Heart right ventricle (tissue), 16 donors: ENCODE results near the gene KLHDC7B. TPM values are rescaled to one million over a fixed set of nuclear protein-coding genes. Genes with fewer than 3 reads are reported as not detected.

Experiments used
- ATAC-seq, 8 donors: fragments of 200-7000 bp; cut with Tn5 transposase; one replicate each; pipeline ENCODE4 v1.9.1; 2020; ENCODE audit warnings: mild to moderate bottlenecking in 8 of 8, moderate library complexity in 8 of 8, moderate number of reproducible peaks in 1 of 8
- DNase-seq, 2 donors: peaks; one replicate each; pipeline ENCODE4 v3.0.0-alpha.2; 2020
- H3K27ac ChIP-seq, 10 donors: fragments of 200-600 bp; sonication (generic) in 2 of 10; one replicate each; pipeline versions ENCODE4 v1.5.0 to v1.8.0; 2020 to 2022; ENCODE audit warnings: mild to moderate bottlenecking in 3 of 10
- H3K27me3 ChIP-seq, 7 donors: fragments of 200-600 bp; one replicate each; pipeline ENCODE4 v1.8.0; 2021 to 2022; ENCODE audit warnings: mild to moderate bottlenecking in 2 of 7
- H3K36me3 ChIP-seq, 9 donors: fragments of 200-600 bp; sonication (generic) in 1 of 9; one replicate each; pipeline versions ENCODE4 v1.5.0 to v1.8.0; 2020 to 2022; ENCODE audit warnings: mild to moderate bottlenecking in 2 of 9
- H3K4me1 ChIP-seq, 9 donors: fragments of 200-600 bp; sonication (generic) in 1 of 9; one replicate each; pipeline versions ENCODE4 v1.5.0 to v1.8.0; 2020 to 2022; ENCODE audit warnings: mild to moderate bottlenecking in 4 of 9
- H3K4me3 ChIP-seq, 10 donors: fragments of 200-600 bp; sonication (generic) in 2 of 10; one replicate each; pipeline versions ENCODE4 v1.5.0 to v1.8.0; 2020 to 2022; ENCODE audit warnings: mild to moderate bottlenecking in 7 of 10, moderate library complexity in 2 of 10
- H3K9me3 ChIP-seq, 11 donors: fragments of 200-600 bp in 10 of 11; sonication (generic) in 2 of 11; one replicate each; pipeline versions ENCODE4 v1.5.0 to v1.8.0; 2013 to 2022; ENCODE audit warnings: mild to moderate bottlenecking in 2 of 11, control low read depth in 1 of 11, moderate library complexity in 1 of 11
- WGBS, 2 donors: extraction: QIAGEN DNeasy Blood & Tissue Kit; methylation state at CpG; one replicate each; pipeline ENCODE4 v1.1.7; 2013; ENCODE audit warnings: inconsistent platforms in 1 of 2; 5-methylcytosine and 5-hydroxymethylcytosine counted together
- intact Hi-C, 10 donors: fragments of 100-400 bp; cut with DNase I; formaldehyde crosslinking; loops; one replicate each; pipeline versions ENCODE4 v1.11.1 to v1.14.2; 2022
- polyA plus RNA-seq, 2 donors: library from polyadenylated mRNA; stranded (reverse); fragments of 200-250 nt; gene quantifications; one replicate each; pipeline ENCODE4 v1.2.3, GENCODE V29; 2013
- total RNA-seq, 10 donors: library from RNA; stranded (reverse); fragmentation: NEBNext Ultra II Directional in 3 of 10; extraction: Animal tissue kit (Norgen Biotek cat#: 25700) in 3 of 10; gene quantifications; one replicate each; pipeline versions ENCODE4 v1.2.1 to v1.2.4, GENCODE V29; 2021 to 2023
- TF ChIP-seq, protein P1 (sequence below), 9 donors: fragments of 200-600 bp; sonication (generic) in 2 of 9; IDR thresholded peaks; one replicate each; pipeline versions ENCODE4 v1.5.0 to v1.8.0; 2021 to 2022; ENCODE audit warnings: antibody characterized with exemption in 9 of 9, mild to moderate bottlenecking in 5 of 9, moderate library complexity in 1 of 9
- donor health status: Arrhythmogenic right ventricular cardiomyopathy.
- donor health status: ischemic (EF 13 %, LVEDD 7.1; RV severe dilation, severe dysfunction).
- donor health status: healthy with polysubstance abuse.
- donor health status: DM: no; HTN: yes; CAD: no.
- donor health status: DM: no; HTN: no; CAD: no.
- donor health status: ischemic (EF 25% LVEDD 6.9; RV normal size, moderate dysfunction).
- donor health status: ischemic (EF 25% LVEDD 5.7; RV mildly dilated, moderate dysfunction).
- donor health status: healthy.
- donor health status: DM: yes; HTN: yes; CAD: no.
- donor health status: Ischemic cardiomyopathy.
- donor health status: ischemic (EF 35%, LVEDD 5.7; RV mildly dilated, moderate dysfunction).
- donor health status: nonischemic (EF 11% LVEDD 7.7; RV severe dilation, severe dysfunction).
- donor health status: DM: yes; HTN: yes; CAD: no.
- donor health status: PGD.
- donor health status: ischemic (EF 29% LVEDD 5.4; RV normal size, mild dysfunction).
- donor health status: nonischemic (EF 23%, LVEDD 6.1; RV moderate dilation, normal function).

Gene KLHDC7B
- total and polyA plus RNA-seq, 12 donors, result 0.10 to 1.3 (median 0.13) TPM; not detected in 7

DNA sequence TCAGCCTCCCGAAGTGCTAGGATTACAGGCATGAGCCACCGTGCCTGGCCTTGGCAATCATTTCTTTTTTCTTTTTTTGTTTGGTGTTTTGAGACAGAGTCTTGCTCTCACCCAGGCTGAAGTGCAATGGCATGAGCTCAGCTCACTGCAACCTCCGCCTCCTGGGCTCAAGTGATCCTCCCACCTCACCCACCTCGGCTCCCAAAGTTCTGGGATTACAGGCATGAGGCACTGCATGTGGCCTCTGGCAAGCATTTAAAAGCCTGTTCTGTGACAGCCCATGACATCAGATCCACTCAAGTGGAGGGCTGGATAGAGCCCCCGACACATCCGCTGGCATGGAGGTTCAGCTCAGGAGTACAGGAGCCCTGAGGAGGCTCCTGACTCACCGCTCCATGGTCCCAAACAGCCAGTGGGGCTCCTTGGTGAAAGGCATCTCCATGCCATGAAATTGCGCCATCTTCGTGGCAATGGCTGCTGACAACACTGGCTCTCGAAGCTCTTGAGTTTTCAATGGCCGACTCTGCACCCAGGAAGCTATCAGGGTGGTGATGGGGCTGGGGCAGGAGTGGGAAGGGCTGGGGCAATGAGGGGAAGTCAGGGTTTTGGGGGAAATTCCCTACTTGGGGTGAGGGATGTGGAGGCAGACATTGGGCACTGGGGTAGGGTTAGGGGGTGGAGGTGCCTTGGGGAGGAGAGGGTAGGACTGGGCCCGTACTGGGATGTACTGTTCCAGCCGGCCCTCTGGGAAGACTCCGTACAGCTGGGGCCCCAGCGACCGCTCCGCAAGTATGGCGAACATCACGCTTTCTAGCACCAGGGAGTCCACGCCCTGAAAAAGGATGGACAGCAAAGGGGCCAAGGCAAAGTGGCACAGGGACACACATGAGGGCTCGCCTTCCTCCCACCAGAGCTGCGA is 35.6 kb downstream of the KLHDC7B start:
- peaks cover 0 to 36% (median 8%) of the 10 kb centered on the region in 9 donors for H3K36me3 ChIP-seq
- intact Hi-C loops, result loop anchor here in 1 of 10 donors (5.0 kb wide), 1 partner anchor 59 kb away; no protein-coding TSS in a partner anchor
- peak overlapping the region in 9 of 10 donors; percentile 96 to 100 (median 97) for H3K27ac ChIP-seq
- H3K9me3 ChIP-seq, result no peaks in the 10 kb centered on the region
- H3K4me3 ChIP-seq, result peak overlapping the region; percentile 45 to 88 (median 78)
- TF ChIP-seq, protein P1, sequence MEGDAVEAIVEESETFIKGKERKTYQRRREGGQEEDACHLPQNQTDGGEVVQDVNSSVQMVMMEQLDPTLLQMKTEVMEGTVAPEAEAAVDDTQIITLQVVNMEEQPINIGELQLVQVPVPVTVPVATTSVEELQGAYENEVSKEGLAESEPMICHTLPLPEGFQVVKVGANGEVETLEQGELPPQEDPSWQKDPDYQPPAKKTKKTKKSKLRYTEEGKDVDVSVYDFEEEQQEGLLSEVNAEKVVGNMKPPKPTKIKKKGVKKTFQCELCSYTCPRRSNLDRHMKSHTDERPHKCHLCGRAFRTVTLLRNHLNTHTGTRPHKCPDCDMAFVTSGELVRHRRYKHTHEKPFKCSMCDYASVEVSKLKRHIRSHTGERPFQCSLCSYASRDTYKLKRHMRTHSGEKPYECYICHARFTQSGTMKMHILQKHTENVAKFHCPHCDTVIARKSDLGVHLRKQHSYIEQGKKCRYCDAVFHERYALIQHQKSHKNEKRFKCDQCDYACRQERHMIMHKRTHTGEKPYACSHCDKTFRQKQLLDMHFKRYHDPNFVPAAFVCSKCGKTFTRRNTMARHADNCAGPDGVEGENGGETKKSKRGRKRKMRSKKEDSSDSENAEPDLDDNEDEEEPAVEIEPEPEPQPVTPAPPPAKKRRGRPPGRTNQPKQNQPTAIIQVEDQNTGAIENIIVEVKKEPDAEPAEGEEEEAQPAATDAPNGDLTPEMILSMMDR (IDR thresholded peaks at IDR 0.05), result no peak
- ATAC-seq (no peak), DNase-seq (no peak)
- whole genome bisulfite sequencing, 2 donors, result 87 to 88% methylated on average over 22 of the region's 22 CpGs
- H3K4me1 ChIP-seq, result peaks cover 5 to 58% (median 47%) of the 10 kb centered on the region in 9 donors
- H3K27me3 ChIP-seq, result no peaks in the 10 kb centered on the region

GRCh38 chr22:50581950-50582492 is 36.3 kb downstream of the KLHDC7B start:
- Histone ChIP-seq H3K27ac (peak overlapping the region; percentile 96 to 100 (median 97)), H3K9me3 (no peaks in the 10 kb centered on the region), H3K27me3 (no peaks in the 10 kb centered on the region), H3K4me3 (peak overlapping the region; percentile 45 to 88 (median 78)), H3K4me1 (peaks cover 5 to 51% (median 42%) of the 10 kb centered on the region in 9 donors), H3K36me3 (peaks cover 0 to 31% (median 6%) of the 10 kb centered on the region in 9 donors)
- DNase-seq (no peak), ATAC-seq (no peak)
- TF ChIP-seq, protein P1 (IDR thresholded peaks at IDR 0.05), result no peak
- intact Hi-C loops, result loop anchor here in 3 of 10 donors (2.0 to 5.0 kb wide), 3 partner anchors 19 to 60 kb away; partner anchors contain the start of gene SYCE3 (in 1 of the 3)
- 6 to 7% methylated on average over 35 to 39 of the region's 39 CpGs for WGBS, 2 donors

DNA sequence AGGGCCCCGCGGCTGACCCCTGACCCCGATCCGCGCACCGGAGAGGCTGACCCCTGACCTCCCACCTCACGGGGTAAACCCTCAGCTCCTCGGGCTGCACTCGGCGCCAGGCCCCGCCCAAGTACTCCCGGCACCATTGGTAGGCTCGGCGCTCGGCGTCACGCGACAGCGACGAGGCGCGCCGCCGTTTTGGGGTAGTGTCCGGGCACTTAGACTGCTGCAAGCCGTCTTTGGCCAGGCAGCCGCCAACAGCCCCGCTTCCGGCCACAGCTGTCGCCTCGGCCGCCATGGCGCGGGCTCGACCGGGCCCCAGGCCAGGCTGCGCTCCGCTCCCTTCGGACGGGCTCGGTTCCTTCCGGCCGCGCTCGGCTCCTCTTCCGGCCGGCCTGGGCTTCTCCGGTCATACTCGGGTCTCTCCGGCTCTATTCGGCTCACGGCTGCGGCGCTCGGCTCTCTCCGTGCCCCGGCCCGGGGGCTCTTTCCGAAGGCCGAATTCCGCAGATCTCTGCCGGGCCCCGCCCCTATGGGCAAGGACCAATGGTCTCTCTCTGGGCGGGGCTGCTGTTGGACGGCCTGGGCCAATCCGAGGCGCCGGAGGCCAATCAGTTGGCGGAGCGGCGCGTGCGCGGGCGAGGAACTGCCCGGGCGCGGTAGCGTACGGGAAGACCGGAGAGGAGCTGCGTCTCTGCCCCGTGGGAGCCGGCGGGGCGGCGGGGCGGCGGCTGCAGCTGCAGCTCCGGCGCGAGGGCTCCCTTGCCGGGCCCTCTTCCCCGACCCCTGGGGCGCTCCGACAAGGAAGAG is 37.0 kb downstream of the KLHDC7B start, which contains the start of gene CHKB:
CHKB (minus strand) TSS at position 357 of the 801 bp plus-strand sequence; CDS start at position 289, 68 bp downstream.
- intact Hi-C loops, result loop anchor here in 3 of 10 donors (2.0 to 5.0 kb wide), 3 partner anchors 20 to 60 kb away; partner anchors contain the start of gene SYCE3 (in 1 of the 3)
- TF ChIP-seq, protein P1 (IDR thresholded peaks at IDR 0.05), result peak in 1 of 9 donors; percentile 43
- peak within 1 kb of the TSS; percentile 58 to 88 (median 78) for H3K4me3 ChIP-seq
- H3K9me3 ChIP-seq, result no peaks in the 10 kb centered on the region
- peaks cover 0 to 29% (median 6%) of the 10 kb centered on the region in 9 donors for H3K36me3 ChIP-seq
- peak; percentile 94 to 98 (median 97) for ATAC-seq
- peaks cover 5 to 48% (median 37%) of the 10 kb centered on the region in 9 donors for H3K4me1 ChIP-seq
- DNase-seq, result peak; percentile 99
- 0% methylated on average over 86 to 96 of the region's 96 CpGs for WGBS, 2 donors
- peak within 1 kb of the TSS; percentile 96 to 100 (median 97) for H3K27ac ChIP-seq
- H3K27me3 ChIP-seq, result no peaks in the 10 kb centered on the region
